ENCODE results near the gene FAM107B.
A peak's percentile ranks its signal among the peaks of the same experiment; 100 is the strongest.

The FAM107B gene

DNA sequence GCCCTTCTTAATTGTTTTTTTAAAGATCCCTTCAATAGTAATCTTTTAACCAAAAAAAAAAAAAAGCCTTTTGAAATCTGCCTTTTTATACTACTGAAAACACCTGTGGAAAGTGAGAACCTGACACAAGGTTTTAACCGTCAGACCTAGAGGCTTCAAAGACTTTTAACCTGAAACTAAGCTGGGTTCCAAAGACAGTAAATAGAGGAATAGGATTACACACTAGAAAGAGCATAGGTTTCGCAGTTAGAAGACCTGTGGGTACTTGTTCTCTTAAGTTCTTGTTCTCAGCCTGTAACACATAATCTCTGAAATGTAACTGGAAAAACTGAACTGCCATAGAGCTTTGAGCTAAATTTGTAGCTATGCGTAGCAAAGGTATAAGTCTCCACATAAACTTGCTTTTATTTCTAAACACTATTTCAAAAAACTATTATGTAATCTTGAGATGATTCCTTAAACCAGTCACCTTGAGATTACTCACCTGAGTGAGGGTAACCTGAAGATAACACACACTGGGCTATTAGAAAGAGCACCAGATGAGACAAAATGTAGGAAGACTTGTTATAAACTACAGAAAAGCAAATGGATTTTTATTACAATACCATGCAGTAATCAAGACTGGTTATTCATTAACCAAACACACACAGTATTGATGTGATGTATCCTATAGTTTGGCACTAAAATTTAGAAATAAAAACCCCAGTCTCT is 247.4 kb downstream of the FAM107B start:
- no peak for DNase-seq

DNA sequence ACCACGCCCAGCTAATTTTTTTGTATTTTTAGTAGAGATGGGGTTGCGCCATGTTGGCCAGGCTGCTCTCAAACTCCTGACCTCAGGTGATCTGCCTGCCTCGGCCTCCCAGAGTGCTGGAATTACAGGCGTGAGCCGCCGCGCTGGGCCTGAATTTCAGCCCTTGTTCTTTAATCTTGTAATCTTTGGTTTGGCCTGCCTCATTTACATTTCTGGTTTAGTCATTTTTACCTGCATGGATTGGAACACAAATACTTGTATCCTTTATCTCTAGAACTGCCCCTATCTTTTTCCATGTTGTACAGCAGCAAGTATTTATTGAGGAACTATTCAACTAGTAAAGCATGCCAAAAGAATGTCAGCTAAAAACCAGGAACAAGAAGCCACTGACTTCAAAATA is 248.4 kb downstream of the FAM107B start:
- DNase-seq, result no peak

DNA sequence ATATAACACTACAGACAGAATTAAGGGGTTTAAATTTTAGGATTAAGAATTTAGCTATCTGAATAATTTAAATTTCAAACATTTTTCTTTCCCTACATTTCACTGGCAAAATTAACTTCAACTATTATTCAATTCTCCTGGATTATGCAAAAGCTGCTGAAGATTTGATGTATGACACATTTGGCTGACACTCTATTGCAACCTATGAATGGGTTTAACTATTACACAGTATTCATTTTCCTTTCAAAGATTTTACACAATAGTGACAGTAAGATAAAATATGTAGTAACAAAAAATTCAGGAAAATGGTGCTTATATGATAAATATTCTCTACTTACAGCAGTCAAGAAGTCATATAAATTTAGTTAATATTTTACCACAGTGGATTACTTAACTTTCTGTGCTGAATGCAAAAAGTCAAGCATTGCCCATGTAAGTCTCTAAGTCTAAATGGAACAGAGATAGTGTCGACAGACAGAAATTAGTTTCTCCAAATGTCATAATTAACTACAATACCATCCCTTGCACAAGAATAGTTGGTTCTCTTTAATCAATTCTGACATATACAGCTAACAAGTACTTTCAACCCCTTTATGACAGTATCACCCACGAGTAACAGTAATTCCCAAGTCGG is 249.9 kb downstream of the FAM107B start:
- no peak for DNase-seq

DNA sequence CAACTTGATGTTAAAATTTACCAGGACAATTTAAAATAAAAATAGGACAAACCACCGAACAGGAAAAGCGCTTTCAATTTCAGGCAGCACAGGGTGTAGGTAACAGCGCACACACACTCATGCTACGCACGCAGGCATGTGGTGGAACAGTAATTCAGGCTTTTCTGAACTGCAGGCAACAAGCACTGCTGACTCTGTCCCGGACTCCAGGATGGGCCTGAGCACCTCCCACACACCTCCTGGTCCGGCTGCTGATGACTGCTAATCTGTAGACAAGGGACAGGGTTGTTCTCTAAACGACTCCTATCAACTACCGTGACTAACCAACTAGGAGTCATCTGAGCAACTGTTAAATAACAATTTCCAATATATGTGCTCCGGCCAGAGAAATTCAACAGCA is 251.4 kb downstream of the FAM107B start:
- DNase-seq, result no peak

DNA sequence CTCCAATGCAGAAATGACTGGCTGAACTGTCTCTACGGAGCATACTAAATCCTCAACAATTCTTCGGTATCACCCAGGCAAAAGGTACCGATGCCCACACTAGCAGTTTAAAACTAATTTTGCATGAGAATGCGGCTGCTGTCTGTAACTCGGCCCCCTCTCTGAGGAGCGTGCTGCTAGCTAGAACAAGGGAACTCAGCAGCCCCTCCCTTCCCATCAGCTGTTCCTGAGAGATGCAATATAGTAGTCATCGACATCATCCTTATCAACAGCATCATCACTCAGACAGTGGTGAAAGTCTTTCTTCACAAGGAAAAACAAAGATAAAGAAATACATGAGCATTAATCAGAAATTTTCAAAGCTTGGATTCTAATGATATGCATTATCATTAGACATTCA is 254.9 kb downstream of the FAM107B start:
- DNase-seq, result no peak

DNA sequence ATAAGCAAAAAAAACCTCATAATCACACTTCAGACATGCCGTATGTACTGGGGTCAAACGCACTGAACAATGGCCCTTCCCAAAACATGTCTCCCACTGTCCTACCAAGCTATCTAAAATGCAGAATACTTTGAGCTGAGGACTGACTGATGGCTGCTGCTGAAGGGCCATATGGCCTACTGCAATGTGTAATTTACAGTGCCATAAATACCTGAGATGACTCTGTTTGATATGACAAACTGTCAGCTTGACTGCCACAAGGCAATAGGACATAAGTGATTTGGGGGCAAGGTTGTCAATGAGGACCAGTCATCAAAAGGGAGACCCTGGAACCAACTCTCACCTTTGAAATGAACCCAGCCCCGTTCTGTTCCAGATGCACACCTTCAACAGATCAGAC is 256.5 kb downstream of the FAM107B start:
- no peak for DNase-seq

DNA sequence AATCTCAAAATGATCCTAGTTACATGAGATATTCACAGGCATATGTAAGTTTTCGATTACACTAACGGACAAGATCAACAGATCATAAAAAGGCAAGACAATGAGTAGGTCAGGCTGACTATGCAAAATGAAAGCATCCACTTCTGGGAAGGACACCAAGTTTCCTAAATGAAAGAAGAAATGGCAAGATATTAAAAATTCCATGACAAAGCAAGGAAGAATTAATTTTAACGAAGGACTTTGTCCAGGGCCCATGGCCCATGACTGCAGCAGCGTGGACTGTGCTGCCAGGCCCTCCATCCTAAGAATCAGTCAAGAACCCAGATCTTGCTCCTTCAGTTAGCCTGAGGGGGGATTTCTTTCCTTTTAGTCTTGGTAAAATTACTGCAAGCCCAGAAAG is 261.6 kb downstream of the FAM107B start:
- DNase-seq, result no peak

DNA sequence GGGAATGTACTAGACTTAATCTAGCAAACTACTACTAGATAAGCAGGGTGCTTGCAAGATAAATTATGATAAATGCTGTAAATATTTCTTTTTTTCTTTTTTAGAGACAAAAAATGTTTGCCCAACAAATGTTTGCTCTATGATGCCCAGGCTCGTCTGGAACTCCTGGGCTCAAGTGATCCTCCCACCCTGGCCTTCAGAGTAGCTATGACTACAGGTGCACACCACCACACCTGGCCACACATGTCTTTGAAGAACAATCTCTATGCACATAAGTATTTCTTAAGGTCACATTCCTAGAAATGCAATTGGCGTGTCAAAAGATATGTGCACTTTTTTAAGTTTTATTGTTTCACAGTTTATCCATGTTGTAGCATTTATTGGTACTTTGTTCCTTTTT is 264.4 kb downstream of the FAM107B start:
- no peak for DNase-seq

DNA sequence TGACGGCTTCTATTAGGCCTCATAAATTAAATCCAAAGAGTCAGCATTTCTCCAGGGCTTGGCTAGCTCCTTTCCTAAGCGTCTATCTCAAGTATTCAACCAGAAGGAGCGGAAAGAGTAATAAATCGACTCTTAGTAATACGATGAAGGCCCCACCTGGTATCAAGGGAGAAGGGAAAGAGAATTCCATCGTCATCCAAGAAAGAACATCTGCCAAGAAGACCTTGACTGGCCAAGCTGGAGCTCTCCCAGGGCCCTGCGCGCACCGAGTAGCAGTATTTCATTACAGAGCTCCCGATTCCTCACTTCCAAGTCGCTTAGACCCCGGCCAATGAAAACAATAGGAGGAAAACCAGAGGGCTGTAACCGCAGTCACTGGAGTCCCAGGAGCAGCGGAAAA is 266.0 kb downstream of the FAM107B start:
- no peak for DNase-seq

DNA sequence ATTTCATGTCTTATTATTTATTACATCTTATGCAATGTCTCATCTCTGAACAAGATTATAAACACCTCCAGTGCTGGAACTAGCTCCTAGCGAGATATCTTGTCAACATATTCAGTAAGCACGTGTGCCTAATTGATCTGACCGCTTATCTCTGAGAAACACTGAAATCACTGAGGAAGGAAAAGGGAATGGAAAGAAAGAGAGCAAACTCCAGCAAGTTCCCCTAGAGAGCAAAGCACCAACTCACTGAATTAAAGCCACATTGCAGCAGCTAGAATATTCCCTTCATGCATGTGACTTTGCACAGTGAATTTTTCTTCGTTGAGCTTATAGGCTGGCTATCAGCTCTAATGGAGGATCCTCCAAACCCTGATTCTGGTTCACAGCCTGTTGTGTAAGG is 266.9 kb downstream of the FAM107B start:
- DNase-seq, result no peak

DNA sequence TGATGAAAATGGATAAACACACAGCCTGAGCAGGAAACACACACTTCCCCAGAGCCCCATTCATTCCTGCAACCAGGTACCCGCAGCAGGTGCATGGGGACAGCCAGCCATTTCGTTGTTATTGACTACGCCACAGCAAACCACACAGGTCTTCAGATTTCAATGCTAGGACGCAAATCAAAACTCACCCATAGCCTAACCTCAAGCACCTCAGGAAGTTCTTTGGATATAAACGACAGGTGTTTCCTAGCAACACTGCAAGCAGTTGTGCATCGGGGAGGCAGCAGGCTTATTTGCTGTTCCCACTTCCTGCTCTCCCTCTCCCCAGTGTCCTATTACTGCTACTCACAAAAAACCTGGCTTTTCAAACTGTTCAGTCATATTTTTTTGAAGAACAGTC is 267.5 kb downstream of the FAM107B start:
- peak; percentile 84 for DNase-seq

DNA sequence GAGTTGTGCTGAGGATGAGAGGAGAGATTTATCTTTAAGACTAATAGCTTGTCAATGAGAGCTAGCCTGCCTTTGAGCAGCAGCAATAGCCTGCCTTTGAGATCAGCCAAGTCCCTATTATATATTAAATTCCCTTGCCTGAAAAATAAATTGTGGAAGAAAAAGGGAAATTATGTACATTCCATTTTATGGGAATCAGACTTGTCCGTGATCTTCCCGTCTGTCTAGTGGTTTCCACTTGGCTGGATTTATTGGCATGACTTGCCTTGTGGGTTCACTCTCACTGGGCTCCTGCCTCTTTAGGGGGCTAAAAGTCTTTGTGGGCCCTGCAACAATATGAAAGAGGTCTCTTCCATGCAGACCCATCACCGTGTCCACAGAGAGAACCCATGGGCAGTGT is 272.3 kb downstream of the FAM107B start:
- no peak for DNase-seq

DNA sequence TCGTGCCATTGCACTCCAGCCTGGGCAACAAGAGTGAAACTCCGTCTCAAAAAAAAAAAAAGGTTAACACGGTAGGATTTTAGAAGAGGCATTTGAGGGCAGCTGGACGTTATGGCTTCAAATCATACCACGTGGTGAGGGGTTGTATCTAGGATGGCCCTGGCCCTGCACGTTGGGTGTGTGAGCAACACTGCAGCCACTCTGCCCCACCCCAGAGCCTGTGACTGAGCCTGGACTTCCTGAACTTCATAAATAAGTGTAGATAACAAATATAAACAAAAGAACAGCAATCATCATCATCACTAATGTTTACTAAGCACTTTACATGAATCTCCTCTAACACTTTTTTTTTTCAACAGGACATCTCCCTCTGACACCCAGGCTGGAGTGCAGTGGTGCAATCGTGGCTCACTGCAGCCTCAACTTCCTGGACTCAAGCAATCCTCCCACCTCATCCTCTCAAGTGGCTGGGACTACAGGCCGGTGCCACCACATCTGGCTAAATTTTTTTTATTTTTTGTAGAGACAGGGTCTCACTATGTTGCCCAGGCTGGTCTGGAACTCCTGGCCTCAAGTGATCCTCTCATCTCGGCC is 274.4 kb downstream of the FAM107B start:
- no peak for DNase-seq

DNA sequence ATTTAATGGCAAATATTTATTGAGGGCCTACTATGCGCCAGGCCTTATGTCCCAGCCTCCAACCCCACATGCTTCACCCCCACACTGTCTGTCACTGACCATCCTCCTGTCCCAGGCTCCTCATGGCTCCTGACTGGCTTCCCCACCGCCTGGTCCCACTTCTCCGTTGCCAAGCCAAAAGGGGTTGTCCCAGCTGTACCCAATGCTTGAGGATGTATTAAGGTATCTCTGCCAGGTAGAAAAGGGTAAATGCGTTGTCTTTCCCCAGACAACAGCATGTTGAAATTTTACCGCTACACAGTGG is 275.1 kb downstream of the FAM107B start:
- no peak for DNase-seq

DNA sequence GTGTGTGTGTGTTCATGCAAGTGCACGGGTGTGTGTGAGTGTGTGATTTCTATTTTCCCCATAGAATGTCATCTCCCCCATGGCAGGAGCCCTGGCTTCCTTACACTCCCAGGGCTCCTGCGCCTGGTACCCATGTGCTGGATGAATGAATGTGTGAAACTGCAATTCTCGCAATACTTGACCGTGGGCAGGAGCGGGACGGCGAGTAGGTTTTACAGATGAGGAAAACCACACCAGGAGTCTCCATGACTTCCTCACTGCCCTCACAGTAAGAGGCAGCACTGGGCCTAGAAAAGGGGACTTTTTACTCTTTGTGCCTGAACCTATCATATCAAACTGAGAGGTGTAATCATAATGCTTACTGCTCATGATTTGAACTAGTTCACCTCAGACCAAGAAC is 276.4 kb downstream of the FAM107B start:
- DNase-seq, result no peak

DNA sequence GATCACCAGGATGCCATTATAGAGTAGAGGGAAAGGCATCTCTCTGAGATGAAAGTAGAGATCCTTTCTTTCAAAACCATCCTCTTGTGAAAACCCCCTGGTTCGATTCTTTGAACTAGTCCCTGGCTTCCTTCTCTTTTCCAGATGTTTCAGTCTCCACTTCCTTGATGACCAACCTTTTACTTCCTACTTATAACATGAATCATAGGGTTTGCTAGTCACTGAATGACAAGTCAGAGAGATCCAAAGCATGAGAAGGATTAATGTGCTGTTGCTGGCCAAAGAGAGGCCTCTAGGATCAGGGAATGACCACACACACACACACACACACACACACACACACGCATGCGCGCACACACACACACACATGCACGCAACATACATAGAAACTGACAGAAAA is 282.9 kb downstream of the FAM107B start:
- no peak for DNase-seq

DNA sequence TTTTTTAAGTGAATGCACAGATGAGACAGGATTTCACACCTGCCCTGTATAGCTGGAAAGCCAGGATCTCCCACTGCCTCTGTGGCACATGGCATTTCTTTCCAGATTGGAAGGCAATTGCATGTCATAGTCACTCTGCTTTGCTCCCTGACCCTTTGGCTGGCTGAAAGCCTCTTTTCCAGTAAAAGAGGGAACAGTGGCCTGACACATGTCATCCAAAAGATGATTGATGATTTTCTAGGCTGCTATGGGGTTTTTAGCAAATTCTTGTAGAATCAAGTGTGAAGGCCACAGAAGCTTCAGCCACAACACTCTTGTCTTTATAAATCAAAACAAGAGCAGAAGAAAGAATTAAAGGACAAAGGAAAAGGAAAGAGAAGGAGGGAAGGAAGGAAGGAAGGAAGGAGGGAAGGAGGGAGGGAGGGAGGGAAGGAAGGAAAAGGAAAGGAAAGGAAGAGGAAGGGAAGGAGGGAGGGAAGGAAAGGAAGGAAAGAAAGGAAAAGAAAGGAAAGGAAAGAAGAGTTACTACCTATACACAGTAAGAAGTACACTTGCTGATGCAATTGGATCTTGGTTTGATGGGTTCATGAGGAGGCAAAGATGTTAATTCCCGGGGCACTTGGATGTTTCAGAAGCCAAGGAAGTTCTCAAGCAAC is 285.0 kb downstream of the FAM107B start:
- DNase-seq, result peak; percentile 21

DNA sequence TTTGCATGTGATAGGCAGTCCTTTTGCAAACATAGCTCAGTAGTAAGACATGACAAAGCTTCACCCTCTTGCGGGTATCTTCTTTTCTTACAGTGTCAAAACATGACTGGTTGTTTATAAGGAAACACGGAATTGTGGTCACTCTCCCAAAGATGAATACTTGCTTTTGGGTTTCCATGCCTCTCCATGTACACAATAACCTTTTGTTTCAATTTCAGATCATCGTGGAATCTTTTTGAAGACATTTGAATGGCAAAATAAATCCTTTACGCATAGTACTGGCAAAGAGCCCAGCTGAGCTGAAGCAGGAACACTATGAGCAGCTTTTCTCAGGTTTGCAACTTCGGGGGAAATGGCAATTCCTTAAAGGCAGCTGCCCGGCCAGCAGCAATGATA is 287.2 kb downstream of the FAM107B start:
- peak; percentile 41 for DNase-seq

DNA sequence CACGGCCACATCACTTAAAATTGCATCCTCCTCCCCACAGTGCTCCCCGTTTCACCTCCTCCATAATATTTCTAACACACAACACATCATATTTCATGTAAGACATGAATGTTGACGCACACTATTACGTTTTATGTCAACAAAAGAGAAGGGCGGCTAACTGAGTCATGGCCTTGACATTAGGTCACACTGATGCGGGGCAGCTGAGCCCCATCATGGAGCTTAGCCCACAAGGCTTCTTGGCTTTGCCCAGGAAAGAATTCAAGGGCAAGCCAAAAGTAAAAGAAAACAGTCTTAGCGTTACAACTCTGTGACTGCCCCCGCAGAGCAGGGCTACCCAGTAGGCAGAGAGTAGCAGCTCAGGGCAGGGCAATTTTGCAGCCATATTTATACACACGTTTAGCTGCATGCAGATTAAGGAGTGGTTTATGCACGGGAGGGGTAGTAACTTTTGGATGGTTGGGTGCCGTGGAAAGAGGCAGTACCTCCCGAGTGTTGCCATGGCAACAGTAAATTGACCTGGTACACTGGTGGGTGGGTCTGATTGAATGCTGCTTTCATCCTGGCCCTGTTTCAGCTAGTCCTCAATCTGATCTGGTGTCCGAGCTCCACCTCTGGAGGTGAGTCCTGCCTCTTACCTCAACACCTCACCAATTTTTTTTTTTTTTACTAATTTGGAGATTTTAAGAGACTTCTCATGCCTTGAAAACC is 287.8 kb downstream of the FAM107B start:
- DNase-seq, result peak; percentile 92

DNA sequence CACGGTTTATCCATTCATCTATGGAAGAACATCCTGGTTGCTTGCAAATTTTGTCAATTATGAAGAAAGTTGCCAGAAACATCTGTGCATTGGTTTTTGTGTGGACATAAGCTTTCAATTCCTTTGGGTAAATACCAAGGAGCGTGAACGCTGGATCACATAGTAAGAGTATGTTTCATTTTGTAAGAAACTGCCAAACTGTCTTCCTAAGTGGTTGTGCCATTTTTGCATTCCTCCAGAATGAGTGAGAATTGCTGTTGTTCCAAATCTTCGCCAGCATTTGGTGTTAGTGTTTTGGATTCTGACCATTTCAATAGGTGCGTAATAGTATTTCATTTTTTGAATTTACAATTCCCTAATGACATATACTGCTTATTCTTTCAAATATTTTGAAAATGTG is 288.7 kb downstream of the FAM107B start:
- no peak for DNase-seq

DNA sequence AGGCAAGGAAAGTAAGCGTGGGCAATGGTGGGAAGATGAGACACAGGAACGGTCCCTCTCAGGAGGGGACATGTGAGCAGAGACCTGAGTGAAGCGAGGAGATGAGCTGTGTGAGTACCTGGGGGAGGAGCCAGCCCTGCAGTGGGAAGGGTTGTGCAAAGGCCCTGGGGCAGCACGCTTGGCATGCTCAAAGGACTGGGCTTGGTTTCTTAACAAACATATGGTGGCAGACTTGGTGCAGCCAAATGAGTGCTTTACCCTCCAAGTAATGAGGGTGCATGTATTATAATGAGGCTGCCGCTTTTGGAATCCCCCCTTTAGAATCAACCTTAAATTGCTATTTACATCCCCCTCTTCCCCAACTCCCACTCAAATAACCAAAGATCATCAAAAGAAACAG is 291.3 kb downstream of the FAM107B start:
- DNase-seq, result no peak

DNA sequence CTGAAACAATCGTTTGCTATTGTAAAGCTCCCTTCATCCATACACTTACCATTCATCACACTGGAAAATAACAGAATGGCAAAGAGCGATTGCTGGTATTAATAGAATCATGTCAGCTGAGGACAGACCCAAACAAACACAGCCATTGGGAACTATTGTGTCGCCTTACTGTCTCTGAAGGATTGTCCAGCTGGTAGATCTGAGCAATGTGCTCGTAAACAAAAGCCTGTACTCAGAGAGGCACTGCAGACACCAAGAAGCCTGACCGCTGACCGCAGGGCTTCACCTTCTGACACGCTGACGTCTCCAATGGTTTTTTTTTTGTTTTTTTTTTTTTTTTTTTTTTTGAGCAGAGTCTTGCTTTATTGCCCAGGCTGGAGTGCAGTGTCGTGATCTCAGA is 292.9 kb downstream of the FAM107B start:
- DNase-seq, result peak; percentile 82

DNA sequence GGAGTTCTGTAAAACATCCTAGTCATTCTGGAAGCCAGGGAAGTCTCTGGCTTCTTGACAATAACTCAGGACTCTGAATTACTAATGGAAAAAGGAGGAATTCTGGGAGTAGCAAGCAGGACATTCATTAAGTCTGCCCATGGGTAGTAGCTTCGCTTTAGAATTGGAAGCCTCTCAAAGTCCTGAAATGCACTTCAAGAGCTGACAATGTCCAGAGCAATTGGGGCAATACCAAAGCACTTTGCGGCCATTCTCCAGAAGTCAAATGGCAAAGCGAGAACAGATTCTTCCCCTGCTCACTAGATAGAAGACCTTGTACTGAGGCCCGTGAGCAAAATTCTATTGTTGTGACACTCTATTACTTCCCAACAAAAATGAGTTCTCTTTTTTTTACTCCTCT is 293.7 kb downstream of the FAM107B start:
- no peak for DNase-seq

DNA sequence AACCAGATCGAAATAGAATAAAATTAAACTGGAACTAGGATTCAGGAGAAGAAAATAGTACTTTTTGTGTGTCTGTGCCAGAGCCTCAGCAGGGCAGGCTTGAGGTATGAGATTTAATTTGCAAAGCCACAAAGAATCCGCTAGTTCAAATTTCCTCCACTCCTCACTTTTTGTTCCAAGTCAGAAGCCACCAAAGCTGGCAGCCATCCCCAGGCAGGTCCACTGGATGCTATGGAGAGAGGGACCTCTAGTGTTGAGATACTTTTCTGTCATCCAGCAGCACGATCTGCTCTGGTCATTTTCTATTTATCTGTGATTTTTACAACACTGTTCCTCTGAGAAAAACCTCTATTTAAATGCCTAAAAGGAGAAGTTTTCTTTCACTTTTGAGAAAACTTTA is 296.1 kb downstream of the FAM107B start:
- DNase-seq, result peak; percentile 85

Measured in NCI-H146 (cell line).